Cardiac septum (tissue), 1 donor: ENCODE measurements around the gene MYO6. TPM values are rescaled to one million over a fixed set of nuclear protein-coding genes. Genes with fewer than 3 reads are reported as not detected.
A peak's percentile ranks its signal among the peaks of the same experiment; 100 is the strongest.
"Not testable (repeated sequence)": the region's sequence is repeated elsewhere in the genome, so short reads cannot be mapped to it uniquely, and the experiment has no call there.

Experiments
- DNase-seq: peaks from one replicate; pipeline ENCODE4 v3.0.0-alpha.2; 2020; ENCODE audit warnings: low spot score
- intact Hi-C: fragments of 100-400 bp; cut with DNase I; formaldehyde crosslinking; loops from one replicate; pipeline ENCODE4 v1.14.0; 2022
- long read RNA-seq: library from polyadenylated mRNA; unstranded; transcript quantifications from one replicate; pipeline ENCODE4 v2.0.0, GENCODE V29; 2021
- total RNA-seq: library from RNA; stranded (reverse); fragmentation: NEBNext Ultra II Directional; extraction: Animal tissue kit (Norgen Biotek cat#: 25700); gene quantifications from one replicate; pipeline ENCODE4 v1.2.1, GENCODE V29; 2021
- donor health status: DM: no; HTN: no; CAD: no.

MYO6 gene
- total RNA-seq = 7.0 TPM
- long read RNA-seq, partial matches to known transcripts = 7 of 12 reads
- long read RNA-seq, other reads (novel, unspliced or antisense) = 5 of 12 reads

DNA sequence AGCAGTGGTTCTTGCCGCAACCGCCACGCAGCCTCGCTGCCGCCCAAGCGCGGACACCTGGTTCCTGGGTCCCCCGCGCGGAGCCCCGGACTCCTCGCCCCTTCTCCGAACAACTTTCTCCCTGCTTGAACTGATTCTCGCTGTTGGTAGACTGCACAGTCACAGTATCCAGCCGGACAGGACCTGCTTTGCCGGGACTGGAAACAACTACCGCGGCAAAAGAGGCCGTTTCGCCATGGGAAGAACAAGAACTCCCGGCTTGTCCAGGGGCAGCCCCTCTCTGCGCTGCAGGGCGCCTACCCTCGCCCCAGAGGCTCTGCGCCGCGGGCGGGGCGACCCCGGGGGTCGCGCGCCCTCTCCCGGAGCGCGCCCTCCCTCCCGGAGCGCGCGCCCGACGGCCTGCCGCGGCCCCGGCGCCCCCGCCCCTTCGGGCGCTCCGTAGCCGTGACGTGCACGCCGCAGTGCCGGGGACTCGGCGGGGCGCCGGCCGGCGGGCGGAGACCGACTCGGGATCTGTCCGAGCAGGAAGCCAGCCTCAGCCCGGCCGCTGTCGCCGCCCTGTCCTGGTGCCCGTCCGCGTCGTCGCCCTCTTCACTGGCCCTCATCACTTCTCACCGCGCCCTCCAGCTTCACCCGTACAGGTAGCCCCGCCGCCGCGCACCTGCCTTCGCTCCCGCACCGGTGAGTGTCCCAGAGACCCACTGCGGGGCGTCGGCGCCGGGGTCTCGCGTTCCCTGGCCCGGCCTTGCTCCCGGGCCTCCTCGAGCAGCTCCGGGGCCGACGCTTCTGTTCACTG lies at the start of gene MYO6:
Gene MYO6, plus strand, starts transcription at position 497 of the 796 bp plus-strand sequence. CDS start 68,309 bp downstream, outside the sequence.
- DNase-seq = peak; percentile 84
- intact Hi-C loops = loop anchor here (5.0 kb wide), 1 partner anchor 147 kb away; the partner anchor contains the start of gene SENP6

DNA sequence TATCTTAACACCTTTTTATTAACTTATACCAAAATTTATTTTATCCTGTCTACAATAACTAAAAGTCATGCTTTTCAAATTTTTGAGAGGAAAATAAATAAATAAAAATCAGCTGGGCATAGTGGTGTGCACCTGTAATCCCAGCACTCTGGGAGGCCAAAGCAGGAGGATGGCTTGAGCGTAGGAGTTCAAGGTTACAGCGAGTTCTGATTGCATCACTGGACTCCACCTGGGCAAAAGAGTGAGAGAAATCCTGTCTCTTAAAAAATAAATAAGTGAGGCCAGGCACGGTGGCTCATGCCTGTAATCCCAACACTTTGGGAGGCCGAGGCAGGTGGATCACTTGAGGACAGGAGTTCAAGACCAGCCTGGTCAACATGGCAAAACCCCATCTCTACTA lies 40.7 kb upstream of the MYO6 start:
- intact Hi-C loops, DNase-seq: not testable (repeated sequence)

GRCh38 chr6:75711173-75711572 lies 37.9 kb upstream of the MYO6 start:
- no peak for DNase-seq
- intact Hi-C loops = no loop called here

DNA sequence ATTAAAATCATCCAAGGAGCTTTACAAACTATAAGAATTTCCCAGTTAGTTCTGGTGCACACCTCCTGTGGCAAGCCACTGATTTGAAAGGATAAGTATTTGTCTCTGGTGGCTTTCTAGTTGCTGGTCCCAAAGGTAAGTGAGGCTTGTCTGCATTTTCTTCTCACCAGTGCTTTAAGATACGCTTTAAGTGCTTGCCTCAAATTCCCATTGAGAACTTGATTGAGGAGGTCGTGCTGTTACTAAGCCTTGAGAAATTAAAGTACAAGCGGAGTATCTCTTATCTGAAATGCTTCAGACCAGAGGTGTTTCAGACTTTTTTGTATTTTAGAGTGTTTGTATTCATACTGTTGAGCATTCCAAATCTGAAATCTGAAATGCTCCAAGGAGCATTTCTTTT lies 29.9 kb upstream of the MYO6 start:
- DNase-seq = no peak
- intact Hi-C loops = no loop called here

DNA sequence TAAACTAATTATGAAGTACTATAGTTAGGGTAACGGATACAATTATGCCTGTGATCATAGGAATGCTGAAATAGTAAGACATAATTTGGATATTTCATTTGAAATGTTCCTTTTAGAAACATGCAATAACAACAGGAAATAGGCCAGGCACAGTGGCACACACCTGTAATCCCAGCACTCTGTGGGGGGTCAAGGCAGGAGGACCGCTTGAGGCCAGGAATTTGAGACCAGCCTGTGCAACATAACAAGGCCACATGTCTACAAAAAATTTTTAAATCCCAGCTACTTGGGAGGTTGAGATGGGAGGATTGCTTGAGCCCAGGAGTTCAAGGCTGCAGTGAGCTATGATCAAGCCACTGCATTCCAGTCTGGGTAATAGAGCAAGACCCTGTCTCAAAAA lies 25.7 kb upstream of the MYO6 start:
- DNase-seq = no peak
- intact Hi-C loops = no loop called here

DNA sequence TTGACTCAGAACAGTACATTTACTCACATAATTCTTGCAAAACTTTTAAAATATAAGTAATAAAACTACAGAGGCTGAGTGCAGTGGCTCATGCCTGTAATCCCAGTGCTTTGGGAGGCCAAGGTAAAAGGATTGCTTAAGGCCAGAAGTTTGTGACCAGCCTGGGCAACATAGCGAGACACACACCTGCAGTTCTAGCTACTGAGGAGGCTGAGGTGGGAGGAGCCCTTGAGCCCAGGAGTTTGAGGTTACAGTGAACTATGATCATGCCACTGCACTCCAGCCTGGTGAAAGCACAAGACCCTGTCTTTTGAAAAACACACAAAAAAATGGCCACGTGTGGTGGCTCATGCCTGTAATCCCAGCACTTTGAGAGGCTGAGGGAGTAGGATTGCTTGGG lies 21.8 kb upstream of the MYO6 start:
- no peak for DNase-seq
- intact Hi-C loops = no loop called here

GRCh38 chr6:75731029-75731428 lies 18.0 kb upstream of the MYO6 start:
- intact Hi-C loops, DNase-seq: not testable (repeated sequence)

DNA sequence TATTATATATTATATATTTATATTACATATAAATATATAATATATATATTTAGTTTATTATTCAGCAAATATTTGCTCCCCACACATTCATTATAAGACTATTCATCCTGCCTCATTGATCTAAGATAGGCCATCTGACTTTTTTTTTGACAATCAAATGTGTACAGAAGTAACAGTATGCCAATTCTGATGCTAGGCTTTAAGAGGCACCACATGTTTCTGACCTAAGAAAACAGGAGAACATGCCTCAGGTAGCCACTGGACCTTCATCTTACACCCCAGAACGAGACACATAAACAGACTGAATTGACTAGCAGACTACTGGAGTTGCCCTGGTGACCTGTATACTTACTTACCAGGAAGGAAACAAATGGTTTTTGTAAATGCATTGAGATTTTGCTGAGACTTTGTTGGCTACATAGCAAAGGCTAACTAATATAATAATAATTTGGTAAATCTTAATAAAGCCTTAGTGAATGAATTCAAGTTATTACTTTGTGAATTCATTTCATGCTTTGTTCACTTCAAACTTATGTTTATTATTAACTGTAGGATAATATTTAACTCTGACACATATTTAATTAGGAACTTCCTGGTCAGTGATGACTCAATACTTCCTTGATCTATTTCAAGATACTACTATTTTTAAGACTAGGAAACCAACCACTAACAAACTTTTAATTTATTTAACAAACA lies 13.4 kb upstream of the MYO6 start:
- intact Hi-C loops = no loop called here
- no peak for DNase-seq

DNA sequence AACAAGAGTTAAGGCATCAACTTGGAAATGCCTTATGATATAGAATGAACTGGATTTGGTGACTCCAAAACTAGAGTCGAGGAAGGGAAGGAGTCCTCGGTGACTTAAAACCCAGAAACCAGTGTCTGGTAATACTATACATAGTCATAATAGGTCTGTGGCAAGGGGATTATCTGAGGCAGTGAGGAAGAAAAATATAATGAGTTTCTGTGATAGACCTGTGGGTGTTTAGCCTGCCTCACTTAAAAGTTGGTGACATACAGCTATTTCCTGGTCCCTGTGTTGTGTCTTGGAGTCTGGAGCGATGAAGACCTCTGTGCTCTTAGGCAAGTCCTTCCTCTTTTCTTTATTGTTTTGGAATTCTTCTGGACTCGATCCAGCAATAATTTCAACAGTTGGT lies 5.1 kb upstream of the MYO6 start:
- intact Hi-C loops = no loop called here

DNA sequence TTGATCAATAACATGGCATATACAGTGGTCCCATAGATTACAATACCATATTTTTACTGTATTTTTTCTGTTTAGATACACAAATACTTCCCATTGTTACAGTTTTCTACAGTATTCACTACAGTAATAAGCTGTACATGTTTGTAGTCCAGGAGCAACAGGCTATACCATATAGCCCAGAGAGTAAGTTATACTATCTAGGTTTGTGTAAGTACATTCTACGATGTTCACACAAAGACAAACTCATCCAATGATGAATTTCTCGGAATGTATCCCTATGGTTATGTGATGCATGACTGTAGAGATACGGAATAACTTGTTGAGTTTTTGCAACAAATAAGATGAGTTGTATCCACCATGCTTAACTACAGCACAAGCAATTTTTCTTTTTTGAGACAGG lies 3.6 kb upstream of the MYO6 start:
- intact Hi-C loops = loop anchor here (5.0 kb wide), 1 partner anchor 143 kb away; the partner anchor contains the start of gene SENP6
- no peak for DNase-seq

More for the DNA sequence above, 5.1 kb upstream of the MYO6 start:
- no peak for DNase-seq

- intact Hi-C loops = loop anchor here (5.0 kb wide), 1 partner anchor 144 kb away; the partner anchor contains the start of gene SENP6
- DNase-seq = no peak
Measured at GRCh38 chr6:75746221-75746620, 2.8 kb upstream of the MYO6 start.

GRCh38 chr6:75747152-75747992 lies 1.7 kb upstream of the MYO6 start:
- intact Hi-C loops = loop anchor here (5.0 kb wide), 1 partner anchor 145 kb away; the partner anchor contains the start of gene SENP6
- no peak for DNase-seq

DNA sequence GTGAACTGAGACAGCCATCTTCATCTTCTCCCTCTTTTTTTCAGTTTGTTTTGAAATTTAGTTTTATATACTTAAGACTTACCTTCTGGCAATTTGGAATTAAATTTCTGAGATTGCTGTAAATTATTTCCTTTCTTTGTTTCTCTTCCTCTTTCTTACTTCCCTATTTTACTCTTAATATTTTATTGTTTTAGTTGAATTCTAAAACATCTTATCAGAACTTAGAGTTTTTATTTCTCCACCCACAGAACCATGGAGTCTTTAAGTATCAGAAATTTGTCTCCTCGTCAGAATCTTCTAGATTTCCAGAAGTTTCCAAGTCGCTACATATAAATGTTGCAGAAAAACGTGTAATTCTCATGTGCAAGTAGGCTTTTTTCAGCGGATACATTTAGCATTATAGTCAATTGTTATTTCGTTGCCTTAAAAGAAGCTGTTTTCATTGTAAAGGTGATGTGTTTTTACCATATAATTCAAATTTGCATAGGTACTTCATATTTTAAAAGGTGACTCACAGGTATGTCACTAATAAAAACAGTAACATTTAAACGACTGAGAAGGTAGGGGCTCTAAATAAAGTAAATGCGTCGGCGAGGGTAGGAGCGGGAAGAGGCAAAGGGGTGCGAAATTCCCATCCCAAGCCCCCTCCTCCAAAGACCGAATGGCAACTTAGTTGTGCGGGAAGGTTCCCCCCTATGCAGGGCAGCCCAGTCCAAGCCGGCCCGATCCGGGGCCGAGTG lies 866 bp upstream of the MYO6 start:
- no peak for DNase-seq
- intact Hi-C loops = loop anchor here (5.0 kb wide), 1 partner anchor 146 kb away; the partner anchor contains the start of gene SENP6

DNA sequence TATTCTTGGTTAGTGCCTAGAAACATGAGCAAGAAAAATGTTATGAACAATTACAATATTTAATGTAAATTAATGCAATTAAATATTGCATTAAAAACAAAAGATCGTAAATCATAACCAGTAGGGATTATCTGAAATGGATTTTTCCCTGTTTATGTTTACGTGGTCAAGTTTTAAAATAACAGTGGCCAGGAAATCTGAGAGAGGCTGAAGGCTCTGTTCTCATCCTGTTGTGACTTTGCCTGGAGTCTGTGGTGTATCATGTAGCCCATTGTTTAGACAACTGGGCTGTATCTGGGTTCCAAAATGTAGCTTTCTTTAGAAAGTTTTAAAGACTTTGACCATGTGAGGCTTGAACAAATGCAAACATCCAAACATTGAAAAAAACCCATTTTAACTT lies 2.4 kb downstream of the MYO6 start:
- DNase-seq = no peak
- intact Hi-C loops = no loop called here

DNA sequence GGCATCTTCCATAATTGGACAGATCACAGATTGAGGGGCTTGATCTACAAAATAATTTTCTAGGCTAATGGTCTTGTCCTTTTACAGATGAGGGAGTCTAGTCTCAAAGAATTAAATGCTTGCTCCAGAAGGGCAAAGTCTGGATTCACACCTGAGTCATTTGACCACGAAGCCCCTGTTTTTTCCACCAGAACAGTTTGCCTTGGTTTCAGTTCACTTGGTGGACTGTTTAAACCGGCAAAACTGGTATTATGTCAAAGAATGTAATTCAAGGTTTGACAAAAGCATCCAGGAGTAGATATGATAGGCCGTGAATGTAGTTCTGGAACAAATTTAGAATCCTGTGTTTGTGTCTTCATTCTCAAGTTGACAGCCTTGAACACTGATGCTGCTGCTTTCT lies 3.3 kb downstream of the MYO6 start:
- no peak for DNase-seq
- intact Hi-C loops = no loop called here

DNA sequence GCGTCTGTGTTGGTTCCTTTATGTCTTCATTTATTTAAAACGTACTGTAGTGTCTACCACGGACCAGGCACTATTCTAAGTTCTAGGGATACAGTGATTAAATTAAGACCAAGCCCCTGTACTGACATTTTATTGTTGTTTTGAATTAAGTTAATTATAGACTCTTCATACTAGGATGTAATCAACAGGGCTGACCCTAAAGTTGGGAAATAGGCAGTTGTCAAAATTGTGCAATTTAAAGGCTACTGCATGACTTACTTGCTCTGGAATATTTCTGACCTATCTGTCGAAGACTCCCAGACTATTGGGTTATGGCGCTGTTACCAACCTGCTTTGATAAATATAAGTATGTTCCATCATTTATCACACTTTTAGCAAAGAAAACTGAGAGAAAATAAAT lies 6.7 kb downstream of the MYO6 start:
- intact Hi-C loops = no loop called here
- no peak for DNase-seq

GRCh38 chr6:75757295-75757694 lies 8.3 kb downstream of the MYO6 start:
- DNase-seq = no peak
- intact Hi-C loops = no loop called here

DNA sequence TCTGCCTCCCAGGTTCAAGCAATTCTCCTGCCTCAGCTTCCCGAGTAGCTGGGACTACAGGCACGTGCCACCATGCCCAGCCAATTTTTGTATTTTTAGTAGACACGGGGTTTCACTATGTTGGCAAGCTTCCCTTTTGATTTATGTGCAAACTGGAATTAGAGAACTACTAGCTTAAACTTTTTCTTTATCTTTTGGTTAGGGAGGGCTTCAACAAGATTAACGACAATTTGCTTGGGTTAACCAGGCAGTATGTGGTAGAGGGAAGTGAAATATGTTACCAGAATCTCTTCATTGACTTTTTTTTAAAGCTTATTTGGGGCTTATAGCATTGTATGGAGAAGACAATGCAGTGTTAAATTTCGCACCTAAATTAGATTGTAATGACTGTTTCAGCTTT lies 9.0 kb downstream of the MYO6 start:
- DNase-seq = no peak
- intact Hi-C loops = no loop called here

DNA sequence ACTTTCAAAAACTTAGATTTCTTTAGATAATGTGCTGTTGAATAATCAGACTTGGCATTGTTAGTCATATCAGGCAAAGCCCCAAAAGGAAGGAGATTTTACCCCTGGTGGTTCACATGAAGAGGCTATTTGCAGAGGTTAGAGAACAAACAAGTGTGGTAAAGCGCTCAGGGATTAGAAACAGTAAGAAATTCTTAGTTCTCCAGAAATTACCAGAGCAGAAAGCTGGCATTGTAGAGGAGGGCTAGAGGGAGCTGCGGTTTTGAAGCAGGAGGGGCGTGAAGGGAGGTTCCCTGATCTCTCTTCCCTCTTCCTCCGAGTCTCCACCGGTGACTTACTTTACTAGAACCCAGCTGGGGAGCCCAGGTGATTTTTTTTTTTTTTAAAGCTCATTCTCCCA lies 10.2 kb downstream of the MYO6 start:
- intact Hi-C loops = no loop called here

More for the DNA sequence above, 10.2 kb downstream of the MYO6 start:
- DNase-seq = no peak
